ENCODE measurements around the gene IRAK4. TPM values are rescaled to one million over a fixed set of nuclear protein-coding genes. Genes with fewer than 3 reads are reported as not detected.

IRAK4 gene
- total and polyA plus RNA-seq, 12 donors: 3.6 to 8.1 (median 4.1) TPM

DNA sequence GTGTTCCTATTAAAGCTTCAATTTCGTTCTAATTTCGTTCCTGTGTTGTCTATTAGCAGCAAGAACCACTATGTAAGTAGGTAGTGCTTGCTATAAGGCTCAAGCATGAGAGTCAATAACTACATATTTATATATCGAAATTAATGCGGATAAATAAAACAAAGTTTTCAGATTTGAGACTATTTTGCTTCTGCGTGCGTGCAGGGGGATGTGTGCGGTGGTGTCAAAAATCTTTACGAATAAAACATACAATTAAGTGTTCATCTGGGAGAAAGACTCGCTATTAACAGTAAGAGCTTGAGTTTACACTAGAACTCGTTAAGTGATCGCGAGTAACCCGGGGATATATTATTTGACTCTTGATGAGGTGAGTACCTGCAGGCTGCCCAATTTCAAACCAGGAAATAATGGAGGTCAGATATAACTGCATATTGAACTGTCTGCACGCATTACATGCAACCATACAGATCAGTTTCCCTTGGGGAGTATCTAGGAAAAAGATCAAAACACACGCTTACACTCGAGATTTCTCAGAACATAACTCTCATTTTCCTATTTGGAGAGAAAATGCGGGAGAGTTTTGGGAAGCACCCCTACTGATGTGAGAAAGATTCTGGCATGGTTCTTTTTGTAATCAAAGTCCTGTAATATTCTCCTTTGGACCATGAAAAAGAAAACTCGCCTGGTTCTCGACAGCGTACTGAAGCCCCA, 46.6 kb downstream of the IRAK4 start:
- TF ChIP-seq, protein P1, sequence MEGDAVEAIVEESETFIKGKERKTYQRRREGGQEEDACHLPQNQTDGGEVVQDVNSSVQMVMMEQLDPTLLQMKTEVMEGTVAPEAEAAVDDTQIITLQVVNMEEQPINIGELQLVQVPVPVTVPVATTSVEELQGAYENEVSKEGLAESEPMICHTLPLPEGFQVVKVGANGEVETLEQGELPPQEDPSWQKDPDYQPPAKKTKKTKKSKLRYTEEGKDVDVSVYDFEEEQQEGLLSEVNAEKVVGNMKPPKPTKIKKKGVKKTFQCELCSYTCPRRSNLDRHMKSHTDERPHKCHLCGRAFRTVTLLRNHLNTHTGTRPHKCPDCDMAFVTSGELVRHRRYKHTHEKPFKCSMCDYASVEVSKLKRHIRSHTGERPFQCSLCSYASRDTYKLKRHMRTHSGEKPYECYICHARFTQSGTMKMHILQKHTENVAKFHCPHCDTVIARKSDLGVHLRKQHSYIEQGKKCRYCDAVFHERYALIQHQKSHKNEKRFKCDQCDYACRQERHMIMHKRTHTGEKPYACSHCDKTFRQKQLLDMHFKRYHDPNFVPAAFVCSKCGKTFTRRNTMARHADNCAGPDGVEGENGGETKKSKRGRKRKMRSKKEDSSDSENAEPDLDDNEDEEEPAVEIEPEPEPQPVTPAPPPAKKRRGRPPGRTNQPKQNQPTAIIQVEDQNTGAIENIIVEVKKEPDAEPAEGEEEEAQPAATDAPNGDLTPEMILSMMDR (IDR thresholded peaks at IDR 0.05): no peak
- Histone ChIP-seq H3K27ac (peak overlapping the region; percentile 83 to 99 (median 96)), H3K9me3 (no peaks in the 10 kb centered on the region), H3K36me3 (peaks cover 0 to 41% (median 7%) of the 10 kb centered on the region in 9 donors), H3K4me3 (peak overlapping the region; percentile 74 to 97 (median 93)), H3K4me1 (peaks cover 0 to 46% (median 24%) of the 10 kb centered on the region in 9 donors), H3K27me3 (no peaks in the 10 kb centered on the region)
- intact Hi-C loops (cut with DNase I): loop anchor here in 5 of 10 donors (5.0 to 10.0 kb wide), 3 partner anchors 48 to 79 kb away; partner anchors contain the start of genes IRAK4 (in 2 of the 5) and PUS7L (in 2 of the 5)
- DNase-seq (no peak), ATAC-seq (no peak)
- 6 to 8% methylated on average over 20 of the region's 20 CpGs for WGBS, 2 donors

DNA sequence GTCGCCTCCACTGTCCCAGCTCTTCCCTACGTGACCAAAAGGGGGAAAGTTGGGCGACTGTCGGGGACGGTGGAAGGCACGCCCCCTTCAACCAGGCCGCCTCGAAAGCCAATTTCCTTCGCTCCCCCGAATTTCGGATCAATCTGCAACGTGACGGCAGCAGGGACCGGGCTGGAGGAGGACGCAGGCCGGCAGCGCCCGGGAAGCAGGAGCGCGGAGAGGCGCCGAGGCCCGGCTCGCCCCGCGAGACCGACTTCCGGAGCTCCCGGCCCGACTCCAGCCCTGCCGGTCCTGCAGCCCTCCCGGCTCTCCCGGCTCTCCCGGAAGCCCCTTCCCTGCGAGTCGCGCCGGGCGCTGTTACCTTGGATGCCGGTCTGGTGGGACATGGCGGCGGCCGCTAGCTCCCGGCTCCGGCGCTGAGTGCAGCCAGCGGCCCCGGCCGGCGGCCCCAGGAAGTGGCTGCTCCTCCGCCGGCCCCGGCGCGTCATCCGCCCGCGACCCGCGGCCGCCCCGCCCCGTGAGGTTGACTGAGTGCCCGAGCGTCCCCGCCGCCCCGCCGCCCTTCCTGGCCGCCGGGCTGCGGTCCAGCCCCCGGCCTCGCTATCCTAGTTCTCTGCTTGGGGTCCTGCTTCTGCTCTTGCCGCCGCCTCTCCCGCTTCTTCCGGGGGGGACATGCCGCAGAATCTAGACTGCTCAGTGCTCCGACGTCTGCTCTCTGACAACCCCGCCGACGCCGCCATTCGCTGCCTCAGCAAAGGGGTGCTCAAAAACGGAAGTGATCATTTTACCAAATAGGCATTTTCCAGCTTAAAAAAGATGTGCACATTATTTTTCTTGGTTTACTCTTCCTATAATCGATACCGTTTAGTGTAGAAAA, 47.3 kb downstream of the IRAK4 start, which contains the start of gene TWF1:
Gene TWF1 (minus strand): TSS at position 458 of the 877 bp plus-strand sequence. CDS start 72 bp downstream, at position 386.
- H3K36me3 ChIP-seq: peaks cover 0 to 33% (median 0%) of the 10 kb centered on the region in 9 donors
- peak within 1 kb of the TSS; percentile 83 to 99 (median 96) for H3K27ac ChIP-seq
- H3K9me3 ChIP-seq: no peaks in the 10 kb centered on the region
- intact Hi-C loops (cut with DNase I): loop anchor here in 6 of 10 donors (1.0 to 10.0 kb wide), 8 partner anchors 29 to 79 kb away; partner anchors contain the start of genes IRAK4 (in 4 of the 6), PUS7L (in 4 of the 6) and TMEM117 (in 1 of the 6)
- peak; percentile 88 to 91 for DNase-seq
- TF ChIP-seq, protein P1 (IDR thresholded peaks at IDR 0.05): peak in 6 of 9 donors; percentile 20 to 48 (median 33)
- peaks cover 0 to 46% (median 24%) of the 10 kb centered on the region in 9 donors for H3K4me1 ChIP-seq
- H3K4me3 ChIP-seq: peak within 1 kb of the TSS; percentile 74 to 97 (median 93)
- 0 to 1% methylated on average over 72 to 89 of the region's 89 CpGs for WGBS, 2 donors
- peak; percentile 99 to 100 (median 100) for ATAC-seq
- H3K27me3 ChIP-seq: no peaks in the 10 kb centered on the region

DNA sequence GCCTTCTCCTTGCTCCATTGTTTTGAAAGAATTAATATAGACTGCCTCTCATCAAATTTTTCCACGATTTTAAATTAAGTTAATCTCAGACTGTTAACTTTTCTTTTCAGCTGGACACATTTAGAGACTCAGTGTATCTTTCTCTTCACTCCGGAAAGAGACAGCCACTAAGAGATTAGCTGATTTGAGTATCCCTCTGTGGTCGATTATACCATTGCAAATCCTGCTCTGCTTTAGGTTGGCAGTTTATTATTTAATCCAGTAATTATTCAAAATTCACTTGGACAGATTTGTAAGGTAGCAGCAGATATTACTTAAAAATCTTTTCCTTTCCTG, 48.0 kb downstream of the IRAK4 start:
- intact Hi-C loops (cut with DNase I): loop anchor here in 6 of 10 donors (1.0 to 10.0 kb wide), 8 partner anchors 28 to 78 kb away; partner anchors contain the start of genes IRAK4 (in 4 of the 6), PUS7L (in 4 of the 6) and TMEM117 (in 1 of the 6)

More for the DNA sequence above, 48.0 kb downstream of the IRAK4 start:
- H3K4me1 ChIP-seq: peaks cover 0 to 46% (median 24%) of the 10 kb centered on the region in 9 donors
- no peaks in the 10 kb centered on the region for H3K27me3 ChIP-seq
- TF ChIP-seq, protein P1 (IDR thresholded peaks at IDR 0.05): no peak
- no peaks in the 10 kb centered on the region for H3K9me3 ChIP-seq
- peak overlapping the region; percentile 83 to 99 (median 96) for H3K27ac ChIP-seq
- 4 to 5% methylated on average over 3 of the region's 3 CpGs for WGBS, 2 donors
- DNase-seq (no peak), ATAC-seq (no peak)
- H3K36me3 ChIP-seq: peaks cover 0 to 27% (median 0%) of the 10 kb centered on the region in 9 donors
- peak overlapping the region; percentile 74 to 97 (median 93) for H3K4me3 ChIP-seq

All from heart right ventricle (tissue), 16 donors.